HepG2 (cell line): Measurements from ENCODE around the gene PDXDC1. TPM values are rescaled to one million over a fixed set of nuclear protein-coding genes. Genes with fewer than 3 reads are reported as not detected.
A peak's percentile ranks its signal among the peaks of the same experiment; 100 is the strongest.

Source experiments
- ATAC-seq: fragments of 200-7000 bp; cut with Tn5 transposase; 3 replicates; pipeline ENCODE4 v1.9.1; 2020; ENCODE audit warnings: mild to moderate bottlenecking, moderate library complexity
- BruUV-seq: library from RNA; stranded (reverse); fragments of 400-500 nt; replicated peaks from 2 replicates; lab custom pipeline; 2021; lab: Mats Ljungman, UMichigan
- CTCF ChIA-PET: fragments of 300-600 bp; formaldehyde crosslinking; extraction: SDS; loops from one replicate; lab custom pipeline; 2021; ENCODE audit warnings: low total read pairs, inconsistent platforms, low intra/inter-chr PET ratio; lab: Yijun Ruan, JAX
- POLR2A ChIA-PET: fragments of 350-600 bp; sonication (Branson Sonifier 250); formaldehyde crosslinking; loops from one replicate; lab custom pipeline; 2020; ENCODE audit warnings: antibody characterized with exemption, inconsistent platforms; lab: Yijun Ruan, JAX
- DNase-seq: peaks from one replicate; pipeline ENCODE4 v3.0.0-alpha.2; 2015; ENCODE audit warnings: low spot score
- FAIRE-seq: peaks from 3 replicates; lab custom pipeline; 2011; peaks lifted over from hg19 to GRCh38; lab: Jason Lieb, UNC
- H2AFZ ChIP-seq: one replicate; pipeline ENCODE4 v1.6.1; 2011; ENCODE audit warnings: low read length, inconsistent platforms
- H3K27ac ChIP-seq: fragments of 300-600 bp; 3 replicates; pipeline ENCODE4 v1.8.0; 2011; ENCODE audit warnings: mixed run types, mild to moderate bottlenecking, mixed read lengths, low read length, inconsistent platforms; ENCODE audit not compliant: insufficient read depth; ENCODE audit errors: extremely low read length
- H3K27me3 ChIP-seq, 2 experiments: fragments of 200-600 bp in 1 of 2; 2 replicates in 1 of 2; 3 replicates in 1 of 2; pipeline versions ENCODE4 v1.6.0 to v1.8.0; 2011; ENCODE audit warnings: low read length in 2 of 2, mild to moderate bottlenecking in 2 of 2, moderate library complexity in 2 of 2, inconsistent platforms in 1 of 2; ENCODE audit not compliant: insufficient read depth in 2 of 2, control insufficient read depth in 1 of 2
- H3K36me3 ChIP-seq, 2 experiments: fragments of 200-600 bp in 1 of 2; replicated peaks in 1 of 2; 2 replicates in 1 of 2; 3 replicates in 1 of 2; pipeline versions ENCODE4 v1.5.1 to v1.8.0; 2011; ENCODE audit warnings: low read length in 2 of 2, inconsistent platforms in 1 of 2; ENCODE audit not compliant: insufficient read depth in 2 of 2, control insufficient read depth in 1 of 2
- H3K4me1 ChIP-seq: 2 replicates; pipeline ENCODE4 v1.5.1; 2012; ENCODE audit warnings: low read length, inconsistent platforms; ENCODE audit not compliant: insufficient read depth
- H3K4me2 ChIP-seq: 2 replicates; pipeline ENCODE4 v1.6.0; 2011; ENCODE audit warnings: low read depth, low read length, inconsistent platforms
- H3K4me3 ChIP-seq, 3 experiments: fragments of 200-600 bp in 1 of 3; sonication (generic), shearing (Covaris generic) in 1 of 3; replicated peaks in 1 of 3; 2 replicates each; pipeline ENCODE4 v1.5.1; 2011 to 2016; ENCODE audit warnings: low read length in 3 of 3, inconsistent platforms in 2 of 3, low read depth in 2 of 3, mild to moderate bottlenecking in 2 of 3, control low read depth in 1 of 3, mixed read lengths in 1 of 3; ENCODE audit not compliant: insufficient read depth in 1 of 3
- H3K79me2 ChIP-seq: one replicate; pipeline ENCODE4 v1.6.1; 2011; ENCODE audit warnings: low read length, inconsistent platforms; ENCODE audit not compliant: insufficient read depth
- H3K9ac ChIP-seq: 2 replicates; pipeline ENCODE4 v1.6.0; 2011; ENCODE audit warnings: mild to moderate bottlenecking, low read depth, low read length, inconsistent platforms; ENCODE audit not compliant: insufficient read depth
- H3K9me3 ChIP-seq: 2 replicates; pipeline ENCODE4 v1.5.1; 2012; ENCODE audit warnings: mild to moderate bottlenecking, low read length
- H4K20me1 ChIP-seq: 2 replicates; pipeline ENCODE4 v1.6.0; 2011; ENCODE audit warnings: inconsistent platforms, mild to moderate bottlenecking, low read length, moderate library complexity; ENCODE audit not compliant: insufficient read depth
- AGO2 ChIP-seq: fragments of 200-400 bp; formaldehyde crosslinking; optimal IDR thresholded peaks from 2 replicates; pipeline ENCODE3; 2017; ENCODE audit warnings: mild to moderate bottlenecking, low read depth, low read length, moderate library complexity
- ARID3A ChIP-seq: IDR thresholded peaks from 2 replicates; pipeline ENCODE4 v1.6.1; 2012; ENCODE audit warnings: low read depth, low read length, improper control_type of control experiment
- ATM ChIP-seq: fragments of 450-650 bp; IDR thresholded peaks from 2 replicates; pipeline ENCODE4 v1.7.1; 2017; ENCODE audit warnings: mild to moderate bottlenecking, borderline replicate concordance
- CENPBD1 ChIP-seq: sonication (generic); formaldehyde crosslinking; IDR thresholded peaks from 2 replicates; pipeline ENCODE4 v1.8.0; 2022; ENCODE audit warnings: missing genetic modification reagents, low read depth, mild to moderate bottlenecking, borderline replicate concordance
- ETV6 ChIP-seq: sonication (generic); formaldehyde crosslinking; conservative IDR thresholded peaks from 2 replicates; pipeline ENCODE4 v1.4.0; 2020; ENCODE audit warnings: missing genetic modification reagents
- EZH2 ChIP-seq: conservative IDR thresholded peaks from 2 replicates; pipeline ENCODE4 v1.6.1; 2012; ENCODE audit warnings: mild to moderate bottlenecking, low read depth, low read length, moderate library complexity
- KLF11 ChIP-seq: IDR thresholded peaks from 2 replicates; pipeline ENCODE4 v1.6.1; 2016; ENCODE audit warnings: missing compliant biosample characterization
- MAFK ChIP-seq, 2 experiments: IDR thresholded peaks in 1 of 2; conservative IDR thresholded peaks in 1 of 2; 2 replicates each; pipeline ENCODE4 v1.6.1; 2011; ENCODE audit warnings: improper control_type of control experiment in 2 of 2, low read length in 2 of 2
- PITX1 ChIP-seq: sonication (generic); formaldehyde crosslinking; IDR thresholded peaks from 2 replicates; pipeline ENCODE4 v1.5.1; 2020; ENCODE audit warnings: mild to moderate bottlenecking, missing genetic modification reagents
- TOE1 ChIP-seq: sonication (generic); formaldehyde crosslinking; IDR thresholded peaks from 2 replicates; pipeline ENCODE4 v1.4.0; 2020; ENCODE audit warnings: mild to moderate bottlenecking, missing genetic modification reagents
- ZNF121 ChIP-seq: sonication (generic); formaldehyde crosslinking; IDR thresholded peaks from 2 replicates; pipeline ENCODE4 v1.5.0; 2020; ENCODE audit warnings: mild to moderate bottlenecking, missing genetic modification reagents
- WGBS: methylation state at CpG from one replicate; pipeline ENCODE4 v1.1.6; 2017; ENCODE audit warnings: low lambda C conversion rate; 5-methylcytosine and 5-hydroxymethylcytosine counted together
- in situ Hi-C: cut with HindIII; loops from 2 replicates; pipeline ENCODE4 v1.10.0; 2017; ENCODE audit warnings: low pct_unique_long_range_greater_than_20kb; ENCODE audit not compliant: extremely low pct_ligation_motif_present
- intact Hi-C: fragments of 100-400 bp; cut with micrococcal nuclease; formaldehyde crosslinking; loops from one replicate; pipeline ENCODE4 v1.10.0; 2022; ENCODE audit not compliant: unreplicated experiment
- polyA plus RNA-seq, 8 experiments: library from polyadenylated mRNA; depleted of rRNA in 3 of 8; stranded (reverse) in 7 of 8; unstranded in 1 of 8; fragments of >200 nt; fragmentation: Illumina TruSeq in 4 of 8; extraction: Trizol in 4 of 8; gene quantifications; 2 replicates each; pipeline versions ENCODE4 v1.2.1 to v1.2.3, GENCODE V29; 2011 to 2016; ENCODE audit warnings: low read depth in 4 of 8, missing spikeins in 1 of 8, mixed read lengths in 1 of 8; ENCODE audit not compliant: insufficient read depth in 1 of 8
- total RNA-seq, 5 experiments: library from RNA; depleted of rRNA; stranded (reverse); fragments of >200 nt; fragmentation: Illumina TruSeq; extraction: Trizol; gene quantifications; 2 replicates each; pipeline ENCODE4 v1.2.3, GENCODE V29; 2016; ENCODE audit warnings: low read depth in 1 of 5
- TF ChIP-seq, protein P1 (sequence below): sonication (generic); formaldehyde crosslinking; IDR thresholded peaks from 2 replicates; pipeline ENCODE4 v1.5.0; 2020; ENCODE audit warnings: mild to moderate bottlenecking, missing genetic modification reagents, moderate library complexity

PDXDC1 gene
- total and polyA plus RNA-seq, 2 of the 13 experiments (the other 11 are each of a cell fraction or from before 2014, with no cell fraction given), result 133 to 169 TPM

- TF ChIP-seq KLF11 (CRISPR knock-in tag) (no peak), ZNF121 (peak; percentile 99), ETV6 (CRISPR knock-in tag) (no peak), AGO2 (peak; percentile 29), PITX1 (CRISPR knock-in tag) (no peak), TOE1 (CRISPR knock-in tag) (no peak), CENPBD1 (CRISPR knock-in tag) (no peak), ATM (no peak), MAFK (conservative IDR thresholded peaks at IDR 0.05 in 1 of 2, IDR thresholded peaks at IDR 0.05 in 1 of 2; ENCODE audit: low read length in 2 of 2) (peak; percentile 85)
- TF ChIP-seq, protein P1, sequence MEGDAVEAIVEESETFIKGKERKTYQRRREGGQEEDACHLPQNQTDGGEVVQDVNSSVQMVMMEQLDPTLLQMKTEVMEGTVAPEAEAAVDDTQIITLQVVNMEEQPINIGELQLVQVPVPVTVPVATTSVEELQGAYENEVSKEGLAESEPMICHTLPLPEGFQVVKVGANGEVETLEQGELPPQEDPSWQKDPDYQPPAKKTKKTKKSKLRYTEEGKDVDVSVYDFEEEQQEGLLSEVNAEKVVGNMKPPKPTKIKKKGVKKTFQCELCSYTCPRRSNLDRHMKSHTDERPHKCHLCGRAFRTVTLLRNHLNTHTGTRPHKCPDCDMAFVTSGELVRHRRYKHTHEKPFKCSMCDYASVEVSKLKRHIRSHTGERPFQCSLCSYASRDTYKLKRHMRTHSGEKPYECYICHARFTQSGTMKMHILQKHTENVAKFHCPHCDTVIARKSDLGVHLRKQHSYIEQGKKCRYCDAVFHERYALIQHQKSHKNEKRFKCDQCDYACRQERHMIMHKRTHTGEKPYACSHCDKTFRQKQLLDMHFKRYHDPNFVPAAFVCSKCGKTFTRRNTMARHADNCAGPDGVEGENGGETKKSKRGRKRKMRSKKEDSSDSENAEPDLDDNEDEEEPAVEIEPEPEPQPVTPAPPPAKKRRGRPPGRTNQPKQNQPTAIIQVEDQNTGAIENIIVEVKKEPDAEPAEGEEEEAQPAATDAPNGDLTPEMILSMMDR (CRISPR knock-in tag), result 0 out of 2 replicates have a peak, but pooled peaks have one; percentile 22
Observed at GRCh38 chr16:15046692-15047376, 72.0 kb downstream of the PDXDC1 start (continued).

DNA sequence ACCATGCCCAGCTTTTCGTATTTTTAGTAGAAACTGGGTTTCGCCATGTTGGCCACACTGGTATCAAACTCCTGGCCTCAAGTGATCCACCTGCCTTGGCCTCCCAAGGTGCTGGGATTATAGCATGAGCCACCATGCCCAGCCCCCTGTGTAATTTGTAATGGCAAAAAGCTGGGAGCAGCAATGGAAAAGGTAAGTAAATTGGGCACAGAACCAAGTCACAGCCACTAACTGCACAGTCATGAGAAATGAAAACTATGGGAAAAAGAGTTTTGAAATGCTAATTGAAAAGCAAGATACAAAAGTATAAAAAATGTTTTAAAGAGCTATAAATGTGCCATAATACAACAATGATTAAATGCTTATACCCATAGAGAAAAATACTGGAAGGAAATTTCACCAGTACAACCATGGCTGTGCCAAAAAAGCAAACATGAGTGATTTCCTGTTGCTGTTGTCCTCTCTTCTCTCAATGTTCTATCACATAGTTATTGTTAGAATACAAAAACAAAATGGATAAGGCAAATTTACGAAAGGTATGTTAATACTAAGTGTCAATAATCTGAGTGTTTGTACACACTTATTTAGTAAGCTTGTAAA is 74.9 kb downstream of the PDXDC1 start:
- ChIA-PET CTCF (no interaction called here), POLR2A (no interaction called here)
- in situ Hi-C loops (loop anchor here (25.0 kb wide), 1 partner anchor 162 kb away; no protein-coding TSS in a partner anchor), intact Hi-C loops (no loop called here)
- WGBS, result 97% methylated on average over 3 of the region's 3 CpGs
- Histone ChIP-seq H3K79me2 (peaks cover 41% of the 10 kb centered on the region), H3K27ac (no peak overlapping the region), H3K9me3 (no peaks in the 10 kb centered on the region), H3K4me1 (peaks cover 38% of the 10 kb centered on the region), H3K4me2 (no peak overlapping the region), H3K36me3 (peaks cover 17 to 23% of the 10 kb centered on the region in 2 experiments; a peak in 4 of 5 replicates), H3K27me3 (no peaks in the 10 kb centered on the region), H4K20me1 (peaks cover 4% of the 10 kb centered on the region; the same call in 1 of the 2 replicates), H3K9ac (no peak overlapping the region), H2AFZ (no peak overlapping the region), H3K4me3 (no peak overlapping the region)
- FAIRE-seq (no peak), DNase-seq (no peak), ATAC-seq (no peak)
- TF ChIP-seq EZH2 (no peak), ARID3A (no peak), MAFK (conservative IDR thresholded peaks at IDR 0.05 in 1 of 2, IDR thresholded peaks at IDR 0.05 in 1 of 2; ENCODE audit: low read length in 2 of 2) (0 out of 4 replicates have a peak, but pooled peaks have one; percentile 4 to 16)
- BruUV-seq, result no TSS peak
